SIG-M5 treated with dmso at 0.1 percent for 504 hours (cell line): ENCODE data around the gene CPA2.
"Not testable (repeated sequence)": the region's sequence is repeated elsewhere in the genome, so short reads cannot be mapped to it uniquely, and the experiment has no call there.

ENCODE experiments used
- DNase-seq: peaks from one replicate; lab custom pipeline; 2025; ENCODE audit not compliant: unreplicated experiment; lab: John Stamatoyannopoulos, UW

The CPA2 gene

GRCh38 chr7:130249626-130250025, 17.0 kb upstream of the CPA2 start:
- not testable (repeated sequence) for DNase-seq

GRCh38 chr7:130254555-130254954, 12.1 kb upstream of the CPA2 start:
- no peak for DNase-seq

DNA sequence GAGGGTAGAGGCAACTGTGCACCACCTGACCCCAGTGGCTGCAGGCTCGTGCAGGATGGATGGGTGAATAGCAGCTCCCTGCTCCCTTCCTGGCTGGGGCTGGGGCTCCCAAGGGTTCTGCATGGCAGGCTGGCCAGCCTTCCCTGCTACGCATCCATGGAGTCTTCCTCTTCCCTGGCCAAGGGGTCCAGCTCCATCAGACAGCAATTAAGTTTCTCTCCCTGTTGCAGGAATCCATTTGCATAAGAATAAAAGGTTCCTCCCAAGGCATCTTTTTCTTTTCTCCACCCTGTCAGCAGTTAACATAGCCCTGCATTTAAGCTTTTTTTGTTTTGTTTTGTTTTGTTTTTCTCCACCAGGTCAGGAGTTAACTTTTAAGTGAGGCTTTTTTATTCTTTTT, 10.0 kb upstream of the CPA2 start:
- no peak for DNase-seq

DNA sequence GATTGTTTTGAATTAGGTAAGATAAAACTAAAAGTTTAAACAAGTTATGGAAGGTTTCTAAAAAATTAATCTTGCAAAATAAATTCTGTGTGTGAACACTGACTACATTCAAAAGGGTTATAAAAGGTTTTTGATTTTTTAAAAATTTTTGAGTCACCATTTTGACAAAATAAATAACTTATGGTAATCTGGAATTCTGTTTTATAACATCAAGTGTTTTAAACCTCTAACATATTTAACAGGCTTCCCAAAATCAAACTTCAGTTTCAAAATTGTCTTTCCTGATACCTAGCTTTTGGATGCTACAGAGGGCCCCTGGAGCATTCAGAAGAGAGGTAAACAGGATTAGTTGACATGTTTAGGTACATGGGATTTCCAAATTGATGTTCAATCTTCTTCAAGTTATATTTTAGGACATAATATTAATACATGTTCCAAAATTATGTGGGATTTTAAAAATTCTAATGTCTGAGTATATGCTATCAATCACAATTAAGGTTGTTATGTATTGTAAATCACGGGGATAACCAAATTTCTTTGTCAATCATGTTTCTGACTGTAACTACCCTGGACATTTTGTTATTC, 8.1 kb upstream of the CPA2 start:
- no peak for DNase-seq

DNA sequence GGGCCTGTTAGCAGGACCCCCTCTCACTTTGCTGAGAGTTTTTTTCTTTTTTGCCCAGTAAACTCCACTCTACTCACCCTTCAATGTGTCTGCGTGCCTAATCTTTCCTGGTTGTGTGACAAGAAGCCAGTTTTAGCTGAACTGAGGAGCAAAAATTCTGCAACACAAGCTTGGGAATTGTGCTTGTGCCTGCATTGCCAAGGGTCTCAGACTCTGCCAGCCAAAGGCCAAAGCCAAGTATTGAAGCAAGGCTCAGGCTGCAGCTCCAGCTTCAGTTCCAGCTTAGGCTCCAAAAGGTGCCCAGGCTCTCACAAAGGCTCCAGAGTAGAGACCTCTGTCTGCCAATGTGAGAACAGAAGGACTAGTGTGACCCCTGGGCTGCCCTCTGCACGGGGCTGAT, 4.2 kb upstream of the CPA2 start:
- DNase-seq = no peak

DNA sequence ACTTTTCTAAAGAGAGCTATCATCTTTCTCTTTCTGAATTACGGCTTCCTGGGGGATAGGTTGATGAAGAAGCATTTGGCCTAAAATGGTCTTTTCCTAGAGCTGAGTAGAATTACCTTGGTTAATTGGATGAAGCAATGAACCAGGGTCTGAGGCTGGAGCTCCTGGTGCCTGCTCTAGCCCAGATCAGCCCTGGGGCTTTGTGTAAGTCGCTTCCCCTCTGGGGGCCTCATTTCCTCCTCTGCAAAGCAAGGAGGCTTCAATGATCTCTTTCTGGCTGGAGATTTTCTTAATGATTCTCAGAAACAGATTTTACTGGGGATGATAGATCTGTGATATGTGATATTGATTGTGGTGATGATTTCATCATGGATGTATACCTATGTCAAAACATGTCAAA, 3.5 kb upstream of the CPA2 start:
- DNase-seq = no peak

GRCh38 chr7:130266961-130267321, 278 bp downstream of the CPA2 start:
- no peak for DNase-seq

- no peak for DNase-seq
Observed at GRCh38 chr7:130268463-130269317, 2.0 kb downstream of the CPA2 start.

GRCh38 chr7:130269318-130269694, 2.6 kb downstream of the CPA2 start:
- no peak for DNase-seq

DNA sequence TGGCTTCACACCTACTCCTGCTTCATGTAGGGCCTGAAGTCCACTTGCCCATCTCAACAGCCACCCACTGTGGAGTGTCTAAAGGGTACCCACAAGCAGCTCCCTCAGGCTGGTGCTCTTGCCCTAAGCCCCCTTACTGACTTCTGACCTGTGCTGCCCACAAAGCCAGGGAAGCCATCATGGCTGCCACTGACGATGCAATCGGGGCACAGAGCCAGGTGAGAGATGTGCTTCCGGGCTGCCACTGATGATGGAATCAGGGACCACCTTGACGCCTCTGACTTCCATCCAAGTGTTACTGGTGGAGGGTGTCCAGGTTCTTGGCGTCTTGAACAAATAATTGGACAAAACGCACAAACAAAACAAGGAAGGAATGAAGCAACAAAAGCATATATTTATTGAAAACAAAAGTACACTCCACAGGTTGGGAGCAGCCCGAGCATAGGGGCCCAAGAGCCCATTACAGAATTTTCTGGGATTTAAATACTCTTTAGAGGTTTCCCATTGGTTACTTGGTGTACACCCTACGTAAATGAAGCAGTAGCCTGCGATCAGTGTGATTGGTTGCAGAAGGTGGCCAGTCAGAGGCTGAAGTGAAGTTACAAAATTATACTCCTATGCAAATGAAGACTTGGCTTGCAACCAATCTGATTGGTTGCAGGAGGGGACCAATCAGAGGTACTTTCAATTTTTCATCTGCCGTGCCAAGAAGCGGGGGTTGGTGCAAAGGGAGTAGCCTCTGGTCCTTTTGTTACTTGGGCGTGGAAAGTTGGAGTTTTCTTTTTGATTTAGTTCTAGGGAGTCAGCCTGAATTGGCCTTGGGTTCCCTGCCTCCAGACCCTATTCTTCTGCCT, 4.5 kb downstream of the CPA2 start:
- DNase-seq = no peak

DNA sequence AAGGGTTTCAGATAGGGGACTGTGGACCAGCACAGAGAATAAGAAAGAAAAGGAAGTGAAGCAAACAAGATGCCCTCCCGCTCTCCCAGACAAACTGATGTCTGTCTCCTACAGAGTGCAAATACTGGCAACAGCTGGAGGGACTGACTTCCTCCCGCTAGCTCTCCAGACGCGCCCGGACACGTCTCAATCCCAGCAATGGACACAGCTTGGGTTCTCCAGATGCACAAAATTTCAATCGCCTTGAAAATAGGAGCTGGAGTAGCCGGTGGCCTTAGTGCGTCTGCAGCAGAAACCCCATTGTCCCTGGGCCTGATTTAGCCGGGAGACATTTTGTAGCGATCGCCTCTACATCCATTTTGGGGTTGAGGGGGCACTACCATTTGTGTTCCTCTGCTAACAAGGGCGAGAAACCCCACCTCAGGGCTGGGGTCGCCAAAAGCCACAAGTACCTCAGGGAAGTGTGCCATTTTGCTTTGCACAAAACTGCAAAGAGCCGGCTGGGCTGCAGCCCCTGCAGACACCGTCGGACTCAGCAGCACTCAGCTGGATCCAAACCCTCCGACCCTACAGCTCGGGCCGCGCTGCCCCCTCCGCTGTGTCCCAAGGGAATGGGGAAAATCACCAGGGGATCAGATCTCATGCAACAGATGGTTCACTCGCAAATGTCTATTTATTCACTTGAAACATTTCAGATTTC, 5.9 kb downstream of the CPA2 start:
- DNase-seq = no peak

GRCh38 chr7:130273081-130273932, 6.6 kb downstream of the CPA2 start:
- DNase-seq = no peak

- DNase-seq = no peak
Observed at GRCh38 chr7:130273933-130274255, 7.2 kb downstream of the CPA2 start.

GRCh38 chr7:130274296-130274695, 7.6 kb downstream of the CPA2 start:
- DNase-seq = no peak

DNA sequence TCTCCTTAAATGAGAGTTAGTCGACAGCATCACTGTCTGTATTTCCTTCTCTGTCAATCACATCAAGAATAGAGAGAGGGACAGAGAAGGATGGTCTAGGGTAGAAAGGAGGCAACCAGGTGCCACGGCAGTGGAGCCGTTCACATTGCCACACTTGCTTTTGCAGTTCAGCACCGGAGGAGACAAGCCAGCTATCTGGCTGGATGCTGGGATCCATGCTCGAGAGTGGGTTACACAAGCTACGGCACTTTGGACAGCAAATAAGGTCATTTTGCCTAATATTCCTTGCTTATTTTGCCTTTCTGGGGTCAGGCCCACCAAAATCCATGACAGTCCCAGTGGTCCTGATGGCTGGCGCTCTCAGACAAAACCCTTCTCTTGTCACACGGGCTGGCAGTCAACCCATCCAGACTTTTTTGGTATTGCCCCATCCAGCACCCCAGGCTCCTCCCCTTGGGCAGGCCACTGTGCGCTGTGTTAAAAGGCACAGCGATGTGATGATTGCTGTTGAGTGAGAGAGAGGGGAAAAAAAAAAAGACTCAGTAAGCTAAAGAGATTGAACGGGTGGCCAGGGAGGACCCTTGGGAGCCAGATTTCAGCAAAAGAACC, 8.4 kb downstream of the CPA2 start:
- no peak for DNase-seq

- no peak for DNase-seq
Observed at GRCh38 chr7:130275826-130276297, 9.2 kb downstream of the CPA2 start.

DNA sequence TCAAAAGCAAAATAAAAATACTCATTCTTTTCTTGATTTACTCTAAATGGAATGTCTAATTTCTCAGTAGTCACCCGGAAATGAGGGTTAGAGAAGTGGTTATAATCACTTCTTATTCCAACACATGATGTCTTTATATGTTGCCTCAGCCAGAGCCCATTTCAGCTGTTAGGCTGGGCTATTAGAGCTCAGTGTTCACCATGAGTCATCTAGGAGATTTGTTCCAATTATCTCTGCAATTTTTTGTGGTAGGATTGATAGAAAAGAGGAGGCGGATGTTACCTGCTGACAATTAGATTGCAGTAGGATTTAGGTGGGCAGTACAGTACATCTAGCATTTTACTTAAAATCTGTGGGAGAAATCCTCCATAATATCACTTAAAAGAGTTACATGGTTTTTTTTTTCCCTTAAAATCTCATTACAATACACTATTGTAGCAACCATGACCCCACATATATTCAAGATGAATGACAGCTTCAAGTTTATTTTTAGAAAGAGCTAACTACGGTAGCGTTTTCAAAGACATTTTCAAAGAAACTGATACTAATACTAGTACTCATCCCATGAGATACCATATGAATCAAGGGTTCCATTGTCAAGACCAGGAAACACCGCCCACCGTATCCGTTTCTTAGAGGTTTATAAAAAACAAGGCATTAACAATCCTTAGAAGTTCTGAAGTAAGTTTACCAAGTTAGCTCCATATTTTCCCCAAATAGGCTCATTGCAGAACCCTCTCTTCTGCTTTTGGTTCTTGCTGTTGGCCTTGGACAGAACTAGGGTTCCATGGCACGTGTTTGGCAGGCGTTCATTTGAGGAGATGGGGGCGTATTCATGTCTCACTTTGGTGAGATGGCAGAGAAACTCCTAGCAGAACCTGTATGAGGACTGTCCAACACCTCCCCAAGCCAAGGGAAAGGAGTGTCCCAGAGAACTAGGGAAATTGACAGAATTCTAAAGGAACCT, 10.4 kb downstream of the CPA2 start:
- DNase-seq = no peak

GRCh38 chr7:130277763-130278643, 11.3 kb downstream of the CPA2 start:
- peak; percentile 11 for DNase-seq
